Ascending aorta (tissue), 2 donors: ENCODE results near the gene ROGDI. TPM values are rescaled to one million over a fixed set of nuclear protein-coding genes. Genes with fewer than 3 reads are reported as not detected.

Source experiments
- DNase-seq, 2 donors: peaks; one replicate each; pipeline ENCODE4 v3.0.0-alpha.2; 2019; ENCODE audit warnings: low spot score in 2 of 2
- H3K27ac ChIP-seq, 2 donors: fragments of 200-600 bp; sonication (generic); one replicate each; pipeline ENCODE4 v1.5.1; 2016 to 2017; ENCODE audit warnings: mild to moderate bottlenecking in 1 of 2
- H3K27me3 ChIP-seq: fragments of 200-600 bp; sonication (generic); one replicate; pipeline ENCODE4 v1.5.1; 2017
- H3K36me3 ChIP-seq, 2 donors: fragments of 200-600 bp; sonication (generic); one replicate each; pipeline ENCODE4 v1.5.1; 2016
- H3K4me1 ChIP-seq, 2 donors: fragments of 200-600 bp; sonication (generic); one replicate each; pipeline ENCODE4 v1.5.1; 2016 to 2017; ENCODE audit warnings: mild to moderate bottlenecking in 1 of 2
- H3K4me3 ChIP-seq, 2 donors: fragments of 200-600 bp; sonication (generic); one replicate each; pipeline ENCODE4 v1.5.1; 2016 to 2017; ENCODE audit warnings: mild to moderate bottlenecking in 1 of 2
- H3K9me3 ChIP-seq, 2 donors: fragments of 200-600 bp; sonication (generic); one replicate each; pipeline ENCODE4 v1.5.1; 2016
- intact Hi-C: fragments of 100-400 bp; cut with DNase I; formaldehyde crosslinking; loops from one replicate; pipeline ENCODE4 v1.15.1; 2023
- total RNA-seq: library from RNA; depleted of rRNA; stranded (reverse); fragments of >200 nt; gene quantifications from one replicate; pipeline ENCODE4 v1.1.0, GENCODE V29; 2016
- TF ChIP-seq, protein P1 (sequence below), 3 experiments: fragments of 200-600 bp in 2 of 3; fragments of 450-650 bp in 1 of 3; sonication (generic) in 2 of 3; IDR thresholded peaks; one replicate each; pipeline ENCODE4 v1.5.1; 2016 to 2019; ENCODE audit warnings: antibody characterized with exemption in 3 of 3, mild to moderate bottlenecking in 1 of 3, moderate library complexity in 1 of 3

ROGDI gene
- total RNA-seq, 1 donor from 2014 or later = 10.5 TPM

GRCh38 chr16:4768549-4769305, 33.7 kb downstream of the ROGDI start:
- intact Hi-C loops = loop anchor here (1.0 to 5.0 kb wide), 6 partner anchors 34 to 329 kb away; partner anchors contain the start of genes ANKS3, DNAAF8, EEF2KMT and GLYR1
- peak overlapping the region; percentile 77 to 83 for H3K27ac ChIP-seq
- TF ChIP-seq, protein P1, sequence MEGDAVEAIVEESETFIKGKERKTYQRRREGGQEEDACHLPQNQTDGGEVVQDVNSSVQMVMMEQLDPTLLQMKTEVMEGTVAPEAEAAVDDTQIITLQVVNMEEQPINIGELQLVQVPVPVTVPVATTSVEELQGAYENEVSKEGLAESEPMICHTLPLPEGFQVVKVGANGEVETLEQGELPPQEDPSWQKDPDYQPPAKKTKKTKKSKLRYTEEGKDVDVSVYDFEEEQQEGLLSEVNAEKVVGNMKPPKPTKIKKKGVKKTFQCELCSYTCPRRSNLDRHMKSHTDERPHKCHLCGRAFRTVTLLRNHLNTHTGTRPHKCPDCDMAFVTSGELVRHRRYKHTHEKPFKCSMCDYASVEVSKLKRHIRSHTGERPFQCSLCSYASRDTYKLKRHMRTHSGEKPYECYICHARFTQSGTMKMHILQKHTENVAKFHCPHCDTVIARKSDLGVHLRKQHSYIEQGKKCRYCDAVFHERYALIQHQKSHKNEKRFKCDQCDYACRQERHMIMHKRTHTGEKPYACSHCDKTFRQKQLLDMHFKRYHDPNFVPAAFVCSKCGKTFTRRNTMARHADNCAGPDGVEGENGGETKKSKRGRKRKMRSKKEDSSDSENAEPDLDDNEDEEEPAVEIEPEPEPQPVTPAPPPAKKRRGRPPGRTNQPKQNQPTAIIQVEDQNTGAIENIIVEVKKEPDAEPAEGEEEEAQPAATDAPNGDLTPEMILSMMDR (IDR thresholded peaks at IDR 0.05) = no peak

DNA sequence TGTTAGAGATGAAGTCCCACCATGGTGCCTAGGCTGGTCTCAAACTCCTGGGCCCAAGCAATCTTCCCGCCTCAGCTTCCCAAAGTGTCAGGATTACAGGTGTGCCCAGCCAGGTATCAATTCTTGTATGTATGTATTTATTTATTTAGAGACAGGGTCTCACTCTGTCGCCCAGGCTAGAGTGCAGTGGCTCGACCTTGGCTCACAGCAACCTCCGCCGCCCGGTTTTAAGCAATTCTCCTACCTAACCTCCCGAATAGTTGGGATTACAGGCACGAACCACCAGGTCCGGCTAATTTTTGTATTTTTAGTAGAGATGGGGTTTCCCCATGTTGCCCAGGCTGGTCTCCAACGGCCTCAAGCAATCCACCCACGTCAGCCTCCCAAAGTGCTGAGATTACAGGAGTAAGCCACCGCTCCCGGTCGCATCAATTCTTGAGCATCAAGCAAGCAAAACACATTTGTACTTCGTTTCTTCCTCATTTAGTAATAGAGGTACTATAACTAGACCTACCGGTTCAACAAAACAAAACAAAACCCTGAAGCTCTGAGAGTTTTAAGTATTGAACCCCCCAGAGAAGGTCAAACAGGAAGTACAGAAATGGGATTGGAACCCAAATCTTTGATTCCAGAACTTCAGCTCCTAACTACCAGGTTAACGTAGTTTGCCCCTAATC, 34.4 kb downstream of the ROGDI start:
- Histone ChIP-seq H3K27me3 (no peaks in the 10 kb centered on the region), H3K9me3 (no peaks in the 10 kb centered on the region), H3K27ac (peak overlapping the region; percentile 77 to 83), H3K4me1 (peaks cover 8 to 23% of the 10 kb centered on the region in 2 donors), H3K4me3 (peak overlapping the region; percentile 65 to 99), H3K36me3 (peaks cover 11 to 15% of the 10 kb centered on the region in 2 donors)
- intact Hi-C loops = loop anchor here (1.0 to 5.0 kb wide), 6 partner anchors 34 to 329 kb away; partner anchors contain the start of genes ANKS3, DNAAF8, EEF2KMT and GLYR1
- TF ChIP-seq, protein P1 (IDR thresholded peaks at IDR 0.05) = no peak
- DNase-seq = no peak

More at GRCh38 chr16:4768549-4769305, 33.7 kb downstream of the ROGDI start:
- Histone ChIP-seq H3K36me3 (peaks cover 4 to 8% of the 10 kb centered on the region in 2 donors), H3K9me3 (no peaks in the 10 kb centered on the region), H3K27me3 (no peaks in the 10 kb centered on the region), H3K4me1 (peaks cover 8 to 23% of the 10 kb centered on the region in 2 donors), H3K4me3 (peak overlapping the region; percentile 65 to 99)
- DNase-seq = peak; percentile 87 to 98

- TF ChIP-seq, protein P1 (IDR thresholded peaks at IDR 0.05) = no peak
- no peaks in the 10 kb centered on the region for H3K9me3 ChIP-seq
- H3K27ac ChIP-seq = peak within 1 kb of the TSS; percentile 77 to 83
- intact Hi-C loops = loop anchor here (2.0 to 5.0 kb wide), 2 partner anchors 150 to 330 kb away; partner anchors contain the start of gene EEF2KMT
- peaks cover 19 to 24% of the 10 kb centered on the region in 2 donors for H3K36me3 ChIP-seq
- H3K27me3 ChIP-seq = no peaks in the 10 kb centered on the region
- H3K4me3 ChIP-seq = peak within 1 kb of the TSS; percentile 78 to 99
- peaks cover 8 to 23% of the 10 kb centered on the region in 2 donors for H3K4me1 ChIP-seq
- peak; percentile 94 to 99 for DNase-seq
Observed at GRCh38 chr16:4766875-4767628, 35.4 kb downstream of the ROGDI start, which contains the start of gene ZNF500. TSS of gene ZNF500 (minus strand) at chr16:4767162. CDS start at chr16:4765978, 1,184 bp downstream.

DNA sequence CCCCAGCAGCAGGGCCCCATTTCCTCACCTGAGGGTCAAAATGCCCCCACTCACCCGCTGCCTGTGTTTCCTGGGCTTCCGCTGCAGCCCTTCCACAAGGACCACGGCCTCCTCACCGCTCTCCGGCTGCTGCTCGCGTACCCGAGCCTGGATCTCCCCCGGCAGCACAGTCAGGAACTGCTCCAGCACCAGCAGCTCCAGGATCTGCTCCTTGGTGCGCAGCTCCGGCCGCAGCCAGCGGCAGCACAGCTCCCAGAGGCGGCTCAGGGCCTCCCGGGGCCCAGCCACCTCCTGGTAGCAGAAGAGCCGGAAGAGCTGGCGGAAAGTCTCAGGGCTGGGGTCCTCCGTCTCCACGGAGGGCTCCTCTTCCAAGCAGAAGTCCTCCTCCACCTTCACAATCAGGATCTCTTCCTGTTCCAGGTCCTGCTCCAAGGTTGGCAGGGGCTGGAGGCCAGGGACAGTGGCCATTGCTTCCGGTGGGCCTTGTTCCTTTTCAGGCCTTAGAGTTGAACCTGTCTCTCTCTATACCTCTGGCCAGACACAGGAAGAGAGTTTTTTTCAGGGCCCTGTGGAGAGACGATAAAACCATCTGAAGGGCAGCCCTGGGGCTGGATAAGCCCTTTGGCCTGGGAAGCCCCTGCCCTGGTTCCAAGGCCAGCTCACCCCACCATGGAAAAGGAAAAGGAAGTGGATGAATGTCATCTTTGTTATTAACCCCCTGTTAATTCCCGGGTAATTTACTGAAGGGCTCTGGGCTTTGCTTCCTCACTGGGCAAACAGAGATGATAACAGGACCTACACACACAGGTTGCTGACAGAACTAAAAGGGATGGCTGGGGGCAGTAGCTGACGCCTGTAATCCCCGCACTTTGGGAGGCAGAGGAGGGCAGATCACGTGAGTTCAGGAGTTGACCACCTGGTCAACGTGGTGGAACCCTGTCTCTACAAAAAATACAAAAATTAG, 36.6 kb downstream of the ROGDI start:
- no peak for DNase-seq
- TF ChIP-seq, protein P1 (IDR thresholded peaks at IDR 0.05) = no peak
- Histone ChIP-seq H3K9me3 (no peaks in the 10 kb centered on the region), H3K27ac (peak overlapping the region in 1 of 2 donors; percentile 83), H3K4me1 (peaks cover 8 to 23% of the 10 kb centered on the region in 2 donors), H3K36me3 (peaks cover 29 to 34% of the 10 kb centered on the region in 2 donors), H3K4me3 (peak overlapping the region; percentile 78 to 99), H3K27me3 (no peaks in the 10 kb centered on the region)
- intact Hi-C loops = loop anchor here (2.0 to 5.0 kb wide), 2 partner anchors 149 to 332 kb away; partner anchors contain the start of gene EEF2KMT
